ENCODE results near the gene IL2RA. TPM values are rescaled to one million over a fixed set of nuclear protein-coding genes. Genes with fewer than 3 reads are reported as not detected.

Gene IL2RA
- total RNA-seq, 1 experiment from 2014 or later: 0.59 TPM

DNA sequence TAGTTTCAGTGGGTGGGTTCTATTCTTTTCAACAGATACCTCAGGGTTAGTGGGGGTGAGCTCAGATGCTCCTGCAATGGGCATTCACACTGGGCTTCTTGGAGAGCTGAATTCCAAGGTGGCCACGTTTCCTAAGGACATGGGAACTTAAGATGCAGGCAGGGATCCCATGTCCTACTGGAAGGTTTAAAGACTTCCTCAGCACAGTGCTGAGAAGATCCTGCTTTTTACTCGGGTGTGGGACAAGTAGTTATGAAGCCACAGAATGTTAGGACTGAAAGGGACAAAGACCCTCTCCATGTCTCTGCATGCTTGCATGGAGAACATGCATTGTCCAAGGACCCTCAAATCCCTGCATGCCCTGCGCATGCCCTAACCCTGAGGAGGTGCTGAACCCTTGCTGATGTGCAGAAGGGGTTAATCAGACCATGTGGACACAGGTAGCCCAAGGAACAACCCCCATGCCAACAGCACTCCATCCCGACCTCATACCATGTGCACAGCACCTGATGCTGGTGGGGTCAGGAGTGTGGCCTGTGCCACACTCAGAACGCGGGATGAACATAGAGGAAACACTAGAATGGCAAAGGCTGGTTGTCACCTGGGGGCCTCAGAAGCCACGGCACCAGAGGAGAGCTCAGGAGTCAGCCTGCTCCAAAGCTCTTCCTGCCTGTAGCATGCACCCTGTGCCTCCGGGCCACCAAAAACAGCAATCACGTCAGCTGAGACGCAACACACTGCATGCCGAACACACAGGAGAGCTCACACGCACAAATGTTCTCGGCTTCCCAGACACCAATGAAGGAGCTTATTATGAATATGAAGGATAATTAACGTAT, 15.2 kb downstream of the IL2RA start:
- Histone ChIP-seq H4K20me1 (ENCODE audit: insufficient read depth) (no peaks in the 10 kb centered on the region), H3K9me2 (ENCODE audit: insufficient read depth) (no peaks in the 10 kb centered on the region), H3K9ac (ENCODE audit: low read length) (no peak overlapping the region), H3K4me2 (ENCODE audit: low read length) (no peak overlapping the region), H3K27me3 (ENCODE audit: insufficient read depth, low read length) (peaks cover 36% of the 10 kb centered on the region), H3K36me3 (ENCODE audit: control insufficient read depth in 1 of 2, insufficient read depth in 2 of 2, low read length in 2 of 2) (no peaks in the 10 kb centered on the region), H2AFZ (ENCODE audit: low read depth, low read length, poor library complexity, severe bottlenecking) (no peak overlapping the region), H3K4me3 (replicated peaks in 1 of 2; ENCODE audit: low read depth in 1 of 2, low read length in 2 of 2) (no peak overlapping the region), H3K4me1 (ENCODE audit: control insufficient read depth in 1 of 2, insufficient read depth in 2 of 2, low read length in 2 of 2) (peaks cover 2 to 7% of the 10 kb centered on the region in 2 experiments; a peak in 2 of 4 replicates), H3K79me2 (ENCODE audit: insufficient read depth, low read length) (no peaks in the 10 kb centered on the region), H3K27ac (ENCODE audit: low read depth, low read length) (no peak overlapping the region), H3K9me3 (ENCODE audit: control insufficient read depth in 1 of 2, insufficient read depth in 1 of 2, low read depth in 1 of 2, low read length in 2 of 2) (no peaks in the 10 kb centered on the region)
- intact Hi-C loops (cut with micrococcal nuclease): no loop called here
- BruUV-seq (replicated peaks): no TSS peak
- DNase-seq (ENCODE audit: low read depth, low spot score) (no peak), ATAC-seq (no peak)
- RAD21 ChIA-PET (ENCODE audit: low non-redundant PET in 1 of 2, low total read pairs in 2 of 2, uncharacterized antibody in 2 of 2, unreplicated experiment in 2 of 2): no interaction called here
- TF ChIP-seq YY1 (IDR thresholded peaks at IDR 0.05; ENCODE audit: extremely low read depth, insufficient replicate concordance, low read depth, low read length) (no peak), CEBPB (IDR thresholded peaks at IDR 0.05; ENCODE audit: low read depth) (no peak), FOSL1 (IDR thresholded peaks at IDR 0.05; ENCODE audit: low read depth) (no peak), TCF7L2 (IDR thresholded peaks at IDR 0.05; ENCODE audit: borderline replicate concordance, extremely low read depth, insufficient read depth, insufficient read length) (no peak), ZFX (IDR thresholded peaks at IDR 0.05) (no peak), ZBTB33 (IDR thresholded peaks at IDR 0.05; ENCODE audit: extremely low read depth, insufficient replicate concordance, low read length) (no peak), SRF (IDR thresholded peaks at IDR 0.05; ENCODE audit: low read depth) (no peak), SIN3A (IDR thresholded peaks at IDR 0.05; ENCODE audit: low read depth) (no peak), EZH2phosphoT487 (IDR thresholded peaks at IDR 0.05; ENCODE audit: borderline replicate concordance) (no peak), POLR2AphosphoS5 (IDR thresholded peaks at IDR 0.05; ENCODE audit: low read depth, low read length) (no peak), MAX (IDR thresholded peaks at IDR 0.05) (no peak), POLR2A (IDR thresholded peaks at IDR 0.05; ENCODE audit: borderline replicate concordance, extremely low read depth, insufficient read depth, insufficient read length) (no peak), REST (IDR thresholded peaks at IDR 0.05; ENCODE audit: low read depth) (no peak), ELF1 (IDR thresholded peaks at IDR 0.05; ENCODE audit: borderline replicate concordance, low read depth) (no peak), CTCF (IDR thresholded peaks at IDR 0.05 in 2 of 3, conservative IDR thresholded peaks at IDR 0.05 in 1 of 3; ENCODE audit: borderline replicate concordance in 1 of 3, insufficient read depth in 1 of 3, low read depth in 2 of 3, low read length in 2 of 3) (no peak), EGR1 (IDR thresholded peaks at IDR 0.05; ENCODE audit: low read depth) (no peak), RAD21 (IDR thresholded peaks at IDR 0.05; ENCODE audit: low read depth) (no peak)
- TF ChIP-seq, protein P1, sequence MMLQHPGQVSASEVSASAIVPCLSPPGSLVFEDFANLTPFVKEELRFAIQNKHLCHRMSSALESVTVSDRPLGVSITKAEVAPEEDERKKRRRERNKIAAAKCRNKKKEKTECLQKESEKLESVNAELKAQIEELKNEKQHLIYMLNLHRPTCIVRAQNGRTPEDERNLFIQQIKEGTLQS (IDR thresholded peaks at IDR 0.05): no peak
- POLR2A ChIA-PET: no interaction called here
- CTCF ChIA-PET: no interaction called here

All from HCT116 (cell line).